Mammary epithelial cell (primary cell): ENCODE results near the gene SORCS2.

ENCODE experiments used
- EZH2 ChIP-seq: IDR thresholded peaks from 2 replicates; pipeline ENCODE4 v1.6.1; 2012; ENCODE audit warnings: low read length, inconsistent platforms, borderline replicate concordance
- TF ChIP-seq, protein P1 (sequence below), 2 donors: IDR thresholded peaks in 1 of 2; conservative IDR thresholded peaks in 1 of 2; 2 replicates each; pipeline ENCODE4 v1.5.1; 2011 to 2012; ENCODE audit warnings: inconsistent platforms in 2 of 2, low read length in 2 of 2, mild to moderate bottlenecking in 2 of 2, control low read depth in 1 of 2, low read depth in 1 of 2; ENCODE audit not compliant: insufficient read depth in 1 of 2; ENCODE audit errors: extremely low read depth in 1 of 2

DNA sequence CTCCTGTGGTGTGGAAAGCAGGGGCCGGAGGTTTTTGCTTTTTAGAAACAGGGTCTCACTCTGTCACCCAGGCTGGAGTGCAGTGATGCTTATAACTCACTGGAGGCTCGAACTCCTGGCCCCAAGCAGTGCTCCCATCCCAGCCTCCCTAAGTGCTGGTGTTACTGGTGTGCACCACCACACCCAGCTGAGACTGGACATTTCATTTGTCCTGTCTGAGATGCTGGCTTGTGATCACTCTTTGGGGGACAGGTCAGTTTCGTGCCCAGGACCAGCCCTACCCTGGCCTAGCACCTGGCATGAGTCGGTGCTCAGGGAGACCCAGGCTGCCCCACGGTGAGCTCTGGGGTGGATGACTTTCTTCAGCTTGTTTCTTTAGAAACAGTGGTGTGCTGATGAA, 231.1 kb downstream of the SORCS2 start:
- TF ChIP-seq, protein P1, sequence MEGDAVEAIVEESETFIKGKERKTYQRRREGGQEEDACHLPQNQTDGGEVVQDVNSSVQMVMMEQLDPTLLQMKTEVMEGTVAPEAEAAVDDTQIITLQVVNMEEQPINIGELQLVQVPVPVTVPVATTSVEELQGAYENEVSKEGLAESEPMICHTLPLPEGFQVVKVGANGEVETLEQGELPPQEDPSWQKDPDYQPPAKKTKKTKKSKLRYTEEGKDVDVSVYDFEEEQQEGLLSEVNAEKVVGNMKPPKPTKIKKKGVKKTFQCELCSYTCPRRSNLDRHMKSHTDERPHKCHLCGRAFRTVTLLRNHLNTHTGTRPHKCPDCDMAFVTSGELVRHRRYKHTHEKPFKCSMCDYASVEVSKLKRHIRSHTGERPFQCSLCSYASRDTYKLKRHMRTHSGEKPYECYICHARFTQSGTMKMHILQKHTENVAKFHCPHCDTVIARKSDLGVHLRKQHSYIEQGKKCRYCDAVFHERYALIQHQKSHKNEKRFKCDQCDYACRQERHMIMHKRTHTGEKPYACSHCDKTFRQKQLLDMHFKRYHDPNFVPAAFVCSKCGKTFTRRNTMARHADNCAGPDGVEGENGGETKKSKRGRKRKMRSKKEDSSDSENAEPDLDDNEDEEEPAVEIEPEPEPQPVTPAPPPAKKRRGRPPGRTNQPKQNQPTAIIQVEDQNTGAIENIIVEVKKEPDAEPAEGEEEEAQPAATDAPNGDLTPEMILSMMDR (conservative IDR thresholded peaks at IDR 0.05 in 1 of 2, IDR thresholded peaks at IDR 0.05 in 1 of 2; ENCODE audit: extremely low read depth in 1 of 2, insufficient read depth in 1 of 2, low read depth in 1 of 2, low read length in 2 of 2): no peak
- TF ChIP-seq EZH2: no peak
